NCI-H526 (cell line): ENCODE data around the gene AMDHD1.

Experiments used
- DNase-seq, 2 experiments: peaks; one replicate each; lab custom pipeline; 2025; lab: John Stamatoyannopoulos, UW

AMDHD1 gene

GRCh38 chr12:95943330-95943842 lies at the start of gene AMDHD1:
Gene AMDHD1, plus strand, starts transcription at chr12:95943331. Its CDS starts 68 bp downstream, at chr12:95943399.
- DNase-seq = peak; percentile 24 to 73

- no peak for DNase-seq
Observed at GRCh38 chr12:95896846-95897245, 46.3 kb upstream of the AMDHD1 start.

- DNase-seq = no peak
Observed at GRCh38 chr12:95898081-95898480, 45.0 kb upstream of the AMDHD1 start.

- no peak for DNase-seq
Observed at GRCh38 chr12:95908573-95908972, 34.6 kb upstream of the AMDHD1 start.

GRCh38 chr12:95909871-95910270 lies 33.3 kb upstream of the AMDHD1 start:
- no peak for DNase-seq

GRCh38 chr12:95918194-95918993 lies 24.7 kb upstream of the AMDHD1 start:
- peak; percentile 59 to 69 for DNase-seq

GRCh38 chr12:95919110-95919509 lies 24.0 kb upstream of the AMDHD1 start:
- no peak for DNase-seq

GRCh38 chr12:95922231-95922630 lies 20.9 kb upstream of the AMDHD1 start:
- no peak for DNase-seq

- no peak for DNase-seq
Observed at GRCh38 chr12:95940514-95940913, 2.6 kb upstream of the AMDHD1 start.

- peak in 1 of 2 experiments; percentile 47 for DNase-seq
Observed at GRCh38 chr12:95942101-95942523, 1.0 kb upstream of the AMDHD1 start.

- peak; percentile 81 to 92 for DNase-seq
Observed at GRCh38 chr12:95942524-95943329, 404 bp upstream of the AMDHD1 start, which contains the start of gene CCDC38. Gene CCDC38, minus strand, starts transcription at chr12:95942614. Its CDS starts 6,105 bp downstream, at chr12:95936509.

- no peak for DNase-seq
Observed at GRCh38 chr12:95944108-95944704, 1.1 kb downstream of the AMDHD1 start.

- DNase-seq = peak in 1 of 2 experiments; percentile 16
Observed at GRCh38 chr12:95949477-95950206, 6.5 kb downstream of the AMDHD1 start.

- DNase-seq = no peak
Observed at GRCh38 chr12:95951515-95951914, 8.4 kb downstream of the AMDHD1 start.

GRCh38 chr12:95953000-95953399 lies 9.9 kb downstream of the AMDHD1 start:
- no peak for DNase-seq

GRCh38 chr12:95955549-95956159 lies 12.5 kb downstream of the AMDHD1 start:
- no peak for DNase-seq

- DNase-seq = no peak
Observed at GRCh38 chr12:95956557-95957145, 13.5 kb downstream of the AMDHD1 start.

GRCh38 chr12:95959107-95959506 lies 16.0 kb downstream of the AMDHD1 start:
- DNase-seq = peak in 1 of 2 experiments; percentile 37

- no peak for DNase-seq
Observed at GRCh38 chr12:95960241-95960640, 17.1 kb downstream of the AMDHD1 start.

- peak in 1 of 2 experiments; percentile 17 for DNase-seq
Observed at GRCh38 chr12:95962222-95962621, 19.1 kb downstream of the AMDHD1 start.

- DNase-seq = peak in 1 of 2 experiments; percentile 22
Observed at GRCh38 chr12:95963096-95963495, 20.0 kb downstream of the AMDHD1 start.
